ENCODE data around the gene TXNIP. TPM values are rescaled to one million over a fixed set of nuclear protein-coding genes. Genes with fewer than 3 reads are reported as not detected.
"Not testable (repeated sequence)": the region's sequence is repeated elsewhere in the genome, so short reads cannot be mapped to it uniquely, and the experiment has no call there.

Gene TXNIP
- total RNA-seq, 1 donor from 2014 or later = 157 TPM

- FAIRE-seq = no peak
- Mint-ChIP-seq H3K27me3 (ENCODE audit: low read depth, unreplicated experiment) (no peaks in the 10 kb centered on the region), H3K9me3 (ENCODE audit: unreplicated experiment) (no peaks in the 10 kb centered on the region), H3K27ac (ENCODE audit: unreplicated experiment) (no peak overlapping the region), H3K4me1 (ENCODE audit: low read depth, unreplicated experiment) (no peaks in the 10 kb centered on the region), H3K36me3 (ENCODE audit: low read depth, unreplicated experiment) (no peaks in the 10 kb centered on the region), H3K4me3 (ENCODE audit: unreplicated experiment) (no peak overlapping the region)
- peak; percentile 10 for DNase-seq (ENCODE audit: low read depth)
- no peaks in the 10 kb centered on the region for H3K79me2 ChIP-seq (ENCODE audit: insufficient read depth, low read length)
- H4K20me1 ChIP-seq (ENCODE audit: insufficient read depth, low read length) = no peaks in the 10 kb centered on the region
- peak overlapping the region; percentile 41 for H2AFZ ChIP-seq (ENCODE audit: low read depth, low read length)
- no peaks in the 10 kb centered on the region for H3K27me3 ChIP-seq (ENCODE audit: insufficient read depth, low read length)
- H3K27ac ChIP-seq (ENCODE audit: low read depth, low read length) = no peak overlapping the region
- peak; percentile 58 for TF ChIP-seq CTCF (IDR thresholded peaks at IDR 0.05; ENCODE audit: insufficient read depth, low read depth, low read length)
- TF ChIP-seq EZH2 (IDR thresholded peaks at IDR 0.05; ENCODE audit: insufficient read depth, low read length) = no peak
- no peaks in the 10 kb centered on the region for H3K9me3 ChIP-seq (ENCODE audit: insufficient read depth, low read depth, low read length)
- no peak overlapping the region for H3K4me3 ChIP-seq (ENCODE audit: insufficient read depth, low read depth, low read length)
- H3K4me2 ChIP-seq (ENCODE audit: low read length) = no peak overlapping the region
- no peaks in the 10 kb centered on the region for H3K36me3 ChIP-seq (ENCODE audit: insufficient read depth, low read length)
- no peak overlapping the region for H3K9ac ChIP-seq (ENCODE audit: low read length)
- peaks cover 5% of the 10 kb centered on the region for H3K4me1 ChIP-seq (ENCODE audit: insufficient read depth, low read length)
Observed at GRCh38 chr1:146032631-146033219, 36.3 kb upstream of the TXNIP start.

GRCh38 chr1:146031476-146031875 is 35.1 kb upstream of the TXNIP start:
- H3K9ac ChIP-seq (ENCODE audit: low read length) = no peak overlapping the region
- H2AFZ ChIP-seq (ENCODE audit: low read depth, low read length) = no peak overlapping the region
- H3K27ac Mint-ChIP-seq (ENCODE audit: unreplicated experiment) = no peak overlapping the region
- H3K9me3 ChIP-seq (ENCODE audit: insufficient read depth, low read depth, low read length) = no peaks in the 10 kb centered on the region
- no peaks in the 10 kb centered on the region for H3K27me3 ChIP-seq (ENCODE audit: insufficient read depth, low read length)
- DNase-seq (ENCODE audit: low read depth) (no peak), FAIRE-seq (no peak)
- no peaks in the 10 kb centered on the region for H3K9me3 Mint-ChIP-seq (ENCODE audit: unreplicated experiment)
- H3K4me3 ChIP-seq (ENCODE audit: insufficient read depth, low read depth, low read length) = no peak overlapping the region
- no peak for TF ChIP-seq EZH2 (IDR thresholded peaks at IDR 0.05; ENCODE audit: insufficient read depth, low read length)
- no peak for TF ChIP-seq CTCF (IDR thresholded peaks at IDR 0.05; ENCODE audit: insufficient read depth, low read depth, low read length)
- H4K20me1 ChIP-seq (ENCODE audit: insufficient read depth, low read length) = no peaks in the 10 kb centered on the region
- H3K36me3 ChIP-seq (ENCODE audit: insufficient read depth, low read length) = no peaks in the 10 kb centered on the region
- no peaks in the 10 kb centered on the region for H3K27me3 Mint-ChIP-seq (ENCODE audit: low read depth, unreplicated experiment)
- no peaks in the 10 kb centered on the region for H3K36me3 Mint-ChIP-seq (ENCODE audit: low read depth, unreplicated experiment)
- H3K4me1 Mint-ChIP-seq (ENCODE audit: low read depth, unreplicated experiment) = no peaks in the 10 kb centered on the region
- H3K4me1 ChIP-seq (ENCODE audit: insufficient read depth, low read length) = no peaks in the 10 kb centered on the region
- no peak overlapping the region for H3K27ac ChIP-seq (ENCODE audit: low read depth, low read length)
- H3K4me2 ChIP-seq (ENCODE audit: low read length) = no peak overlapping the region
- no peaks in the 10 kb centered on the region for H3K79me2 ChIP-seq (ENCODE audit: insufficient read depth, low read length)
- H3K4me3 Mint-ChIP-seq (ENCODE audit: unreplicated experiment) = no peak overlapping the region

GRCh38 chr1:146029117-146029516 is 32.7 kb upstream of the TXNIP start:
- Mint-ChIP-seq H3K9me3 (ENCODE audit: unreplicated experiment) (no peaks in the 10 kb centered on the region), H3K27ac (ENCODE audit: unreplicated experiment) (no peak overlapping the region), H3K4me3 (ENCODE audit: unreplicated experiment) (no peak overlapping the region), H3K36me3 (ENCODE audit: low read depth, unreplicated experiment) (no peaks in the 10 kb centered on the region), H3K4me1 (ENCODE audit: low read depth, unreplicated experiment) (no peaks in the 10 kb centered on the region), H3K27me3 (ENCODE audit: low read depth, unreplicated experiment) (no peaks in the 10 kb centered on the region)
- TF ChIP-seq CTCF (IDR thresholded peaks at IDR 0.05; ENCODE audit: insufficient read depth, low read depth, low read length) = no peak
- TF ChIP-seq EZH2 (IDR thresholded peaks at IDR 0.05; ENCODE audit: insufficient read depth, low read length) = no peak
- no peaks in the 10 kb centered on the region for H3K9me3 ChIP-seq (ENCODE audit: insufficient read depth, low read depth, low read length)
- H3K36me3 ChIP-seq (ENCODE audit: insufficient read depth, low read length) = no peaks in the 10 kb centered on the region
- no peaks in the 10 kb centered on the region for H4K20me1 ChIP-seq (ENCODE audit: insufficient read depth, low read length)
- DNase-seq (ENCODE audit: low read depth) (no peak), FAIRE-seq (no peak)
- H3K27me3 ChIP-seq (ENCODE audit: insufficient read depth, low read length) = no peaks in the 10 kb centered on the region
- H3K4me2 ChIP-seq (ENCODE audit: low read length) = no peak overlapping the region
- no peaks in the 10 kb centered on the region for H3K79me2 ChIP-seq (ENCODE audit: insufficient read depth, low read length)
- no peak overlapping the region for H2AFZ ChIP-seq (ENCODE audit: low read depth, low read length)
- no peak overlapping the region for H3K4me3 ChIP-seq (ENCODE audit: insufficient read depth, low read depth, low read length)
- H3K4me1 ChIP-seq (ENCODE audit: insufficient read depth, low read length) = no peaks in the 10 kb centered on the region
- no peak overlapping the region for H3K27ac ChIP-seq (ENCODE audit: low read depth, low read length)
- H3K9ac ChIP-seq (ENCODE audit: low read length) = no peak overlapping the region

- H3K4me2 ChIP-seq (ENCODE audit: low read length); H3K36me3 ChIP-seq (ENCODE audit: insufficient read depth, low read length); H3K4me3 ChIP-seq (ENCODE audit: insufficient read depth, low read depth, low read length); H3K27ac ChIP-seq (ENCODE audit: low read depth, low read length); H3K36me3 Mint-ChIP-seq (ENCODE audit: low read depth, unreplicated experiment); H3K79me2 ChIP-seq (ENCODE audit: insufficient read depth, low read length); H3K4me3 Mint-ChIP-seq (ENCODE audit: unreplicated experiment); H4K20me1 ChIP-seq (ENCODE audit: insufficient read depth, low read length); H3K9me3 Mint-ChIP-seq (ENCODE audit: unreplicated experiment); FAIRE-seq; H3K9me3 ChIP-seq (ENCODE audit: insufficient read depth, low read depth, low read length); H3K9ac ChIP-seq (ENCODE audit: low read length); H3K27me3 Mint-ChIP-seq (ENCODE audit: low read depth, unreplicated experiment); DNase-seq (ENCODE audit: low read depth); H3K27me3 ChIP-seq (ENCODE audit: insufficient read depth, low read length); H3K4me1 Mint-ChIP-seq (ENCODE audit: low read depth, unreplicated experiment); H3K27ac Mint-ChIP-seq (ENCODE audit: unreplicated experiment); H3K4me1 ChIP-seq (ENCODE audit: insufficient read depth, low read length); H2AFZ ChIP-seq (ENCODE audit: low read depth, low read length): not testable (repeated sequence)
Observed at GRCh38 chr1:146026650-146027049, 30.3 kb upstream of the TXNIP start.

All from astrocyte (in vitro differentiated cells and primary cell).